HT-29 (cell line): ENCODE results near the gene GART. TPM values are rescaled to one million over a fixed set of nuclear protein-coding genes. Genes with fewer than 3 reads are reported as not detected.
"Not testable (repeated sequence)": the region's sequence is repeated elsewhere in the genome, so short reads cannot be mapped to it uniquely, and the experiment has no call there.

Experiments used
- DNase-seq: peaks from one replicate; pipeline ENCODE4 v3.0.0-alpha.2; 2015; ENCODE audit warnings: low spot score
- total RNA-seq: library from RNA; depleted of rRNA; stranded (reverse); fragments of >200 nt; shearing (Covaris generic); gene quantifications from 2 replicates; pipeline ENCODE4 v1.2.3, GENCODE V29; 2014; rRNA removed

The GART gene
- total RNA-seq, 1 experiment from 2014 or later: 57.6 TPM

GRCh38 chr21:33473344-33473743, 68.6 kb downstream of the GART start:
- DNase-seq: no peak

- no peak for DNase-seq
Measured at GRCh38 chr21:33470701-33471100, 71.2 kb downstream of the GART start.

- DNase-seq: not testable (repeated sequence)
Measured at GRCh38 chr21:33469183-33469582, 72.7 kb downstream of the GART start.

GRCh38 chr21:33461538-33462250, 80.2 kb downstream of the GART start:
- no peak for DNase-seq

- no peak for DNase-seq
Measured at GRCh38 chr21:33458861-33459260, 83.1 kb downstream of the GART start.

- no peak for DNase-seq
Measured at GRCh38 chr21:33455686-33456446, 86.1 kb downstream of the GART start.

Other genes starting within 250 kb of the GART start
- 1.6 and 6.8 TPM in 2 replicates for gene IFNAR1, start 217.1 kb downstream of the GART start, total RNA-seq
- 28.1 and 30.2 TPM in 2 replicates for gene IFNGR2, start 138.7 kb downstream of the GART start, total RNA-seq
- gene TMEM50B, start 62.1 kb downstream of the GART start, total RNA-seq: 7.0 and 8.0 TPM in 2 replicates
- 0.20 and 0.42 TPM in 2 replicates for gene DNAJC28, start 50.4 kb downstream of the GART start, total RNA-seq
- gene SON, start 921 bp upstream of the GART start, total RNA-seq: 67.7 and 68.9 TPM in 2 replicates
- 19.4 and 21.7 TPM in 2 replicates for gene DONSON, start 46.6 kb upstream of the GART start, total RNA-seq
- gene CRYZL1, start 99.6 kb upstream of the GART start, total RNA-seq: 3.4 and 8.1 TPM in 2 replicates
- 12.4 and 19.6 TPM in 2 replicates for gene ITSN1, start 100.4 kb upstream of the GART start, total RNA-seq